NK-92 (cell line): ENCODE measurements around the gene ZNF561.
"Not testable (repeated sequence)": the region's sequence is repeated elsewhere in the genome, so short reads cannot be mapped to it uniquely, and the experiment has no call there.

ENCODE experiments used
- DNase-seq: peaks from one replicate; lab custom pipeline; 2025; ENCODE audit not compliant: unreplicated experiment; lab: John Stamatoyannopoulos, UW

The ZNF561 gene

GRCh38 chr19:9582081-9582725 lies 38.8 kb downstream of the ZNF561 start:
- DNase-seq = not testable (repeated sequence)

- no peak for DNase-seq
Measured at GRCh38 chr19:9580728-9581127, 40.3 kb downstream of the ZNF561 start.

GRCh38 chr19:9570255-9570654 lies 50.8 kb downstream of the ZNF561 start:
- DNase-seq = no peak

- no peak for DNase-seq
Measured at GRCh38 chr19:9566729-9567128, 54.3 kb downstream of the ZNF561 start.

- no peak for DNase-seq
Measured at GRCh38 chr19:9565900-9566705, 54.9 kb downstream of the ZNF561 start.
